Neuronal stem cell (in vitro differentiated cells): Measurements from ENCODE around the gene POSTN.
"Not testable (repeated sequence)": the region's sequence is repeated elsewhere in the genome, so short reads cannot be mapped to it uniquely, and the experiment has no call there.

Source experiments
- DNase-seq: peaks from one replicate; pipeline ENCODE4 v3.0.0-alpha.2; 2013; ENCODE audit warnings: low spot score
- H2AFZ ChIP-seq: one replicate; pipeline ENCODE4 v1.6.1; 2013; ENCODE audit warnings: mild to moderate bottlenecking, low read length, inconsistent platforms
- H2AK5ac ChIP-seq: 2 replicates; pipeline ENCODE4 v1.6.1; 2013; ENCODE audit warnings: low read depth, mild to moderate bottlenecking, inconsistent platforms, low read length, moderate library complexity, mixed read lengths
- H2BK120ac ChIP-seq: 2 replicates; pipeline ENCODE4 v1.6.1; 2013; ENCODE audit warnings: low read depth, mild to moderate bottlenecking, inconsistent platforms, low read length, moderate library complexity, mixed read lengths
- H2BK12ac ChIP-seq: one replicate; pipeline ENCODE4 v1.6.1; 2013; ENCODE audit warnings: low read length, inconsistent platforms
- H2BK15ac ChIP-seq: 2 replicates; pipeline ENCODE4 v1.6.1; 2013; ENCODE audit warnings: mild to moderate bottlenecking, low read length, inconsistent platforms, mixed read lengths
- H2BK5ac ChIP-seq: one replicate; pipeline ENCODE4 v1.6.1; 2013; ENCODE audit warnings: inconsistent platforms, mild to moderate bottlenecking, low read length, moderate library complexity
- H3K14ac ChIP-seq: one replicate; pipeline ENCODE4 v1.6.1; 2013; ENCODE audit warnings: low read length, inconsistent platforms
- H3K18ac ChIP-seq: 2 replicates; pipeline ENCODE4 v1.6.1; 2013; ENCODE audit warnings: low read length, inconsistent platforms
- H3K23ac ChIP-seq: 2 replicates; pipeline ENCODE4 v1.6.1; 2013; ENCODE audit warnings: low read depth, mild to moderate bottlenecking, mixed read lengths, low read length, inconsistent platforms; ENCODE audit not compliant: poor library complexity
- H3K27ac ChIP-seq: replicated peaks from 3 replicates; pipeline ENCODE4 v1.5.1; 2013; ENCODE audit warnings: low read length, inconsistent platforms
- H3K27me3 ChIP-seq, 3 experiments: 2 replicates each; pipeline ENCODE4 v1.6.1; 2013; ENCODE audit warnings: low read length in 3 of 3, mild to moderate bottlenecking in 2 of 3, inconsistent platforms in 1 of 3, low read depth in 1 of 3, mixed read lengths in 1 of 3, moderate library complexity in 1 of 3; ENCODE audit not compliant: control insufficient read depth in 3 of 3, insufficient read depth in 3 of 3
- H3K36me3 ChIP-seq, 2 donors: replicated peaks in 1 of 2; 2 replicates each; pipeline ENCODE4 v1.6.1; 2013; ENCODE audit warnings: low read length in 2 of 2; ENCODE audit not compliant: control insufficient read depth in 2 of 2, insufficient read depth in 2 of 2
- H3K4ac ChIP-seq: 2 replicates; pipeline ENCODE4 v1.6.1; 2013; ENCODE audit warnings: inconsistent platforms, mild to moderate bottlenecking, low read length, moderate library complexity
- H3K4me1 ChIP-seq, 2 donors: 1 replicate in 1 of 2; 2 replicates in 1 of 2; pipeline ENCODE4 v1.6.1; 2013; ENCODE audit warnings: low read length in 2 of 2, low read depth in 1 of 2; ENCODE audit not compliant: control insufficient read depth in 2 of 2, insufficient read depth in 1 of 2
- H3K4me2 ChIP-seq: one replicate; pipeline ENCODE4 v1.6.1; 2013; ENCODE audit warnings: mild to moderate bottlenecking, low read length, inconsistent platforms; ENCODE audit not compliant: insufficient read depth, poor library complexity, severe bottlenecking
- H3K4me3 ChIP-seq, 2 donors: 2 replicates each; pipeline ENCODE4 v1.5.1; 2013; ENCODE audit warnings: low read length in 2 of 2, mild to moderate bottlenecking in 2 of 2, inconsistent platforms in 1 of 2, moderate library complexity in 1 of 2
- H3K79me1 ChIP-seq: one replicate; pipeline ENCODE4 v1.6.1; 2013; ENCODE audit warnings: low read depth, mild to moderate bottlenecking, inconsistent platforms, low read length, moderate library complexity
- H3K9ac ChIP-seq: one replicate; pipeline ENCODE4 v1.6.1; 2013; ENCODE audit warnings: mild to moderate bottlenecking, low read depth, low read length, inconsistent platforms; ENCODE audit not compliant: poor library complexity
- H3K9me3 ChIP-seq, 2 donors: replicated peaks in 1 of 2; 2 replicates each; pipeline versions ENCODE3 to v1.6.1; 2013; ENCODE audit warnings: low read length in 2 of 2, mild to moderate bottlenecking in 2 of 2, inconsistent platforms in 1 of 2, low read depth in 1 of 2, mixed read lengths in 1 of 2, moderate library complexity in 1 of 2; ENCODE audit not compliant: control insufficient read depth in 2 of 2, insufficient read depth in 1 of 2
- H4K8ac ChIP-seq: one replicate; pipeline ENCODE4 v1.6.1; 2013; ENCODE audit warnings: low read depth, mild to moderate bottlenecking, inconsistent platforms, low read length, moderate library complexity
- H4K91ac ChIP-seq: one replicate; pipeline ENCODE4 v1.6.1; 2013; ENCODE audit warnings: low read length, low read depth, mild to moderate bottlenecking, inconsistent platforms; ENCODE audit not compliant: poor library complexity
- WGBS, 2 donors: extraction: QIAGEN DNeasy Blood & Tissue Kit; methylation state at CpG; one replicate each; pipeline ENCODE4 v1.1.7; 2013; ENCODE audit warnings: missing lambda C conversion rate in 2 of 2, mixed read lengths in 1 of 2; ENCODE audit not compliant: insufficient read length in 2 of 2, insufficient replicate concordance in 1 of 2; ENCODE audit errors: extremely low coverage in 2 of 2; 5-methylcytosine and 5-hydroxymethylcytosine counted together

The POSTN gene

GRCh38 chr13:37558766-37559165 is 39.8 kb downstream of the POSTN start:
- H2AK5ac ChIP-seq, H4K8ac ChIP-seq, H2BK12ac ChIP-seq, H3K9ac ChIP-seq, H2AFZ ChIP-seq, H3K23ac ChIP-seq, H2BK5ac ChIP-seq, H3K27ac ChIP-seq, H3K9me3 ChIP-seq, H3K4ac ChIP-seq, H3K79me1 ChIP-seq, H2BK120ac ChIP-seq, H3K4me1 ChIP-seq, H3K36me3 ChIP-seq, H3K27me3 ChIP-seq, H4K91ac ChIP-seq, DNase-seq, H3K4me2 ChIP-seq, H2BK15ac ChIP-seq, H3K4me3 ChIP-seq, H3K18ac ChIP-seq, H3K14ac ChIP-seq: not testable (repeated sequence)
- no CpG with 5 or more reads among the region's 5 CpGs for WGBS, 2 donors

GRCh38 chr13:37546087-37546486 is 52.5 kb downstream of the POSTN start:
- Histone ChIP-seq H3K36me3 (no peaks in the 10 kb centered on the region), H3K18ac (no peak overlapping the region), H3K4me3 (no peak overlapping the region), H3K14ac (no peak overlapping the region), H2BK12ac (no peak overlapping the region), H4K8ac (no peak overlapping the region), H2BK15ac (no peak overlapping the region), H3K4me1 (no peaks in the 10 kb centered on the region), H2BK120ac (no peak overlapping the region), H3K9me3 (peaks cover 0 to 5% of the 10 kb centered on the region in 2 donors), H3K27ac (no peak overlapping the region), H3K27me3 (no peaks in the 10 kb centered on the region), H3K4ac (no peak overlapping the region), H3K9ac (no peak overlapping the region), H2AK5ac (no peak overlapping the region), H2AFZ (peak overlapping the region; percentile 15), H3K23ac (no peak overlapping the region), H2BK5ac (no peak overlapping the region), H4K91ac (no peak overlapping the region), H3K4me2 (no peak overlapping the region), H3K79me1 (no peaks in the 10 kb centered on the region)
- no peak for DNase-seq
- no CpG with 5 or more reads among the region's 3 CpGs for WGBS, 2 donors

GRCh38 chr13:37544995-37545394 is 53.6 kb downstream of the POSTN start:
- Histone ChIP-seq H3K14ac (no peak overlapping the region), H2AK5ac (no peak overlapping the region), H2BK15ac (no peak overlapping the region), H3K23ac (no peak overlapping the region), H3K18ac (no peak overlapping the region), H2BK120ac (no peak overlapping the region), H3K27me3 (no peaks in the 10 kb centered on the region), H3K4me3 (no peak overlapping the region), H4K91ac (no peak overlapping the region), H3K4me2 (no peak overlapping the region), H2AFZ (no peak overlapping the region), H2BK12ac (no peak overlapping the region), H3K27ac (no peak overlapping the region), H3K9ac (no peak overlapping the region), H3K36me3 (no peaks in the 10 kb centered on the region), H4K8ac (no peak overlapping the region), H3K4ac (no peak overlapping the region), H3K4me1 (no peaks in the 10 kb centered on the region), H3K9me3 (peaks cover 0 to 5% of the 10 kb centered on the region in 2 donors), H3K79me1 (no peaks in the 10 kb centered on the region), H2BK5ac (no peak overlapping the region)
- WGBS, 2 donors = no CpG with 5 or more reads among the region's 3 CpGs
- no peak for DNase-seq

GRCh38 chr13:37539976-37540605 is 58.5 kb downstream of the POSTN start:
- H3K79me1 ChIP-seq = no peaks in the 10 kb centered on the region
- no peak overlapping the region for H2AFZ ChIP-seq
- no peak overlapping the region for H4K91ac ChIP-seq
- no peak overlapping the region for H2AK5ac ChIP-seq
- no peak overlapping the region for H3K18ac ChIP-seq
- no peaks in the 10 kb centered on the region for H3K36me3 ChIP-seq
- H2BK12ac ChIP-seq = no peak overlapping the region
- no peak overlapping the region for H3K4me2 ChIP-seq
- H2BK5ac ChIP-seq = no peak overlapping the region
- no peaks in the 10 kb centered on the region for H3K9me3 ChIP-seq
- no peak overlapping the region for H4K8ac ChIP-seq
- H3K4ac ChIP-seq = no peak overlapping the region
- no peaks in the 10 kb centered on the region for H3K27me3 ChIP-seq
- no peak overlapping the region for H3K23ac ChIP-seq
- H2BK15ac ChIP-seq = no peak overlapping the region
- no CpG with 5 or more reads among the region's 3 CpGs for WGBS, 2 donors
- H3K14ac ChIP-seq = no peak overlapping the region
- no peak for DNase-seq
- H3K27ac ChIP-seq = no peak overlapping the region
- H3K9ac ChIP-seq = no peak overlapping the region
- no peaks in the 10 kb centered on the region for H3K4me1 ChIP-seq
- H2BK120ac ChIP-seq = no peak overlapping the region
- no peak overlapping the region for H3K4me3 ChIP-seq
